ENCODE results near the gene IL19. TPM values are rescaled to one million over a fixed set of nuclear protein-coding genes. Genes with fewer than 3 reads are reported as not detected.

IL19 gene
- total RNA-seq, 2 experiments from 2014 or later, result not detected

GRCh38 chr1:206798384-206798996, 27.9 kb downstream of the IL19 start:
- no peak for DNase-seq (ENCODE audit: low spot score)
- H3K4me1 ChIP-seq (ENCODE audit: insufficient read depth, low read length, poor library complexity, severe bottlenecking), result peaks cover 8% of the 10 kb centered on the region
- H3K4me2 ChIP-seq (ENCODE audit: low read length), result no peak overlapping the region
- TF ChIP-seq EZH2phosphoT487 (IDR thresholded peaks at IDR 0.05; ENCODE audit: borderline replicate concordance, low read depth, low read length), result no peak
- TF ChIP-seq CTCF (conservative IDR thresholded peaks at IDR 0.05; ENCODE audit: low read length), result peak; percentile 66; the same call in 1 of the 2 replicates
- CTCF ChIA-PET (ENCODE audit: unreplicated experiment), result interaction anchor here (0.6 to 1.7 kb wide), 2 partner anchors 11 to 64 kb away, joined by 3 to 4 read pairs; no protein-coding TSS in a partner anchor
- H3K9me2 ChIP-seq (ENCODE audit: insufficient read depth, low read length), result no peaks in the 10 kb centered on the region
- intact Hi-C loops (cut with micrococcal nuclease; ENCODE audit: unreplicated experiment), result no loop called here
- H3K9me3 ChIP-seq (ENCODE audit: low read length), result no peaks in the 10 kb centered on the region
- no peaks in the 10 kb centered on the region for H4K20me1 ChIP-seq (ENCODE audit: insufficient read depth, low read length)
- no peaks in the 10 kb centered on the region for H3K79me2 ChIP-seq (ENCODE audit: insufficient read depth, low read depth, low read length)
- BruUV-seq (replicated peaks), result no TSS peak
- no peak overlapping the region for H2AFZ ChIP-seq (ENCODE audit: low read length)
- H3K27ac ChIP-seq (ENCODE audit: low read depth, low read length, poor library complexity, severe bottlenecking), result no peak overlapping the region
- no peak overlapping the region for H3K4me3 ChIP-seq (ENCODE audit: low read depth, low read length, poor library complexity, severe bottlenecking)
- POLR2A ChIA-PET, result no interaction called here
- H3K36me3 ChIP-seq (ENCODE audit: insufficient read depth, low read length), result no peaks in the 10 kb centered on the region

- POLR2A ChIA-PET, result no interaction called here
- intact Hi-C loops (cut with micrococcal nuclease; ENCODE audit: unreplicated experiment), result no loop called here
- BruUV-seq (replicated peaks), result no TSS peak
Measured at GRCh38 chr1:206799311-206799710, 28.7 kb downstream of the IL19 start.

More at GRCh38 chr1:206799311-206799710, 28.7 kb downstream of the IL19 start:
- no peak for DNase-seq (ENCODE audit: low spot score)
- Histone ChIP-seq H3K36me3 (ENCODE audit: insufficient read depth, low read length) (no peaks in the 10 kb centered on the region), H3K4me1 (ENCODE audit: insufficient read depth, low read length, poor library complexity, severe bottlenecking) (peaks cover 10% of the 10 kb centered on the region), H3K4me3 (ENCODE audit: low read depth, low read length, poor library complexity, severe bottlenecking) (no peak overlapping the region), H4K20me1 (ENCODE audit: insufficient read depth, low read length) (no peaks in the 10 kb centered on the region), H3K27ac (ENCODE audit: low read depth, low read length, poor library complexity, severe bottlenecking) (no peak overlapping the region), H3K79me2 (ENCODE audit: insufficient read depth, low read depth, low read length) (no peaks in the 10 kb centered on the region), H3K9me3 (ENCODE audit: low read length) (no peaks in the 10 kb centered on the region), H2AFZ (ENCODE audit: low read length) (no peak overlapping the region), H3K9me2 (ENCODE audit: insufficient read depth, low read length) (no peaks in the 10 kb centered on the region), H3K4me2 (ENCODE audit: low read length) (no peak overlapping the region)
- CTCF ChIA-PET (ENCODE audit: unreplicated experiment), result interaction anchor here (0.6 to 1.7 kb wide), 2 partner anchors 10 to 65 kb away, joined by 3 to 4 read pairs; no protein-coding TSS in a partner anchor
- TF ChIP-seq EZH2phosphoT487 (IDR thresholded peaks at IDR 0.05; ENCODE audit: borderline replicate concordance, low read depth, low read length) (no peak), CTCF (conservative IDR thresholded peaks at IDR 0.05; ENCODE audit: low read length) (no peak)

Data from OCI-LY7 (cell line).